Stromal cell of bone marrow (primary cell): ENCODE data around the gene SYNE3.

Experiments
- DNase-seq: peaks from one replicate; pipeline ENCODE4 v3.0.0-alpha.2; 2012; ENCODE audit warnings: low read depth

Gene SYNE3

GRCh38 chr14:95540236-95540855, 23.9 kb upstream of the SYNE3 start:
- no peak for DNase-seq

GRCh38 chr14:95538801-95539509, 22.5 kb upstream of the SYNE3 start:
- no peak for DNase-seq

GRCh38 chr14:95537298-95538089, 21.0 kb upstream of the SYNE3 start:
- DNase-seq, result no peak

GRCh38 chr14:95536671-95537070, 20.2 kb upstream of the SYNE3 start:
- no peak for DNase-seq

GRCh38 chr14:95536036-95536593, 19.7 kb upstream of the SYNE3 start:
- DNase-seq, result no peak

- no peak for DNase-seq
Measured at GRCh38 chr14:95535226-95536021, 19.0 kb upstream of the SYNE3 start.

- DNase-seq, result peak; percentile 100
Measured at GRCh38 chr14:95534299-95535225, 18.1 kb upstream of the SYNE3 start, which contains the start of gene GLRX5. Gene GLRX5 (plus strand): TSS chr14:95535050. CDS start chr14:95535090, 40 bp downstream.

GRCh38 chr14:95533822-95534221, 17.4 kb upstream of the SYNE3 start:
- DNase-seq, result no peak

GRCh38 chr14:95533391-95533821, 17.0 kb upstream of the SYNE3 start:
- DNase-seq, result peak; percentile 54

GRCh38 chr14:95531969-95532368, 15.5 kb upstream of the SYNE3 start:
- no peak for DNase-seq

GRCh38 chr14:95531473-95531872, 15.0 kb upstream of the SYNE3 start:
- peak; percentile 59 for DNase-seq

GRCh38 chr14:95530473-95531276, 14.2 kb upstream of the SYNE3 start:
- no peak for DNase-seq

GRCh38 chr14:95529216-95529615, 12.8 kb upstream of the SYNE3 start:
- DNase-seq, result no peak

- peak; percentile 83 for DNase-seq
Measured at GRCh38 chr14:95527387-95528002, 11.0 kb upstream of the SYNE3 start.

- DNase-seq, result no peak
Measured at GRCh38 chr14:95526483-95527386, 10.3 kb upstream of the SYNE3 start.

- no peak for DNase-seq
Measured at GRCh38 chr14:95525999-95526398, 9.5 kb upstream of the SYNE3 start.

- no peak for DNase-seq
Measured at GRCh38 chr14:95524706-95525512, 8.5 kb upstream of the SYNE3 start.
